Neutrophil (primary cell): ENCODE results near the gene MXRA7.
"Not testable (repeated sequence)": the region's sequence is repeated elsewhere in the genome, so short reads cannot be mapped to it uniquely, and the experiment has no call there.

Experiments used
- H3K27ac ChIP-seq: fragments of 200-600 bp; sonication (generic); 2 replicates; pipeline ENCODE4 v1.5.1; 2016; ENCODE audit warnings: mild to moderate bottlenecking, moderate library complexity
- H3K27me3 ChIP-seq: fragments of 200-600 bp; sonication (generic); 2 replicates; pipeline ENCODE4 v1.6.0; 2016; ENCODE audit warnings: mild to moderate bottlenecking
- H3K36me3 ChIP-seq: fragments of 200-600 bp; sonication (generic); 2 replicates; pipeline ENCODE4 v1.5.1; 2017
- H3K4me1 ChIP-seq, 2 experiments: fragments of 200-600 bp in 1 of 2; sonication (generic) in 1 of 2; 1 replicate in 1 of 2; 2 replicates in 1 of 2; pipeline versions ENCODE4 v1.5.1 to v1.6.1; 2013 to 2016; ENCODE audit warnings: low read depth in 1 of 2, low read length in 1 of 2, mild to moderate bottlenecking in 1 of 2, moderate library complexity in 1 of 2; ENCODE audit not compliant: control insufficient read depth in 1 of 2, insufficient read depth in 1 of 2
- H3K4me3 ChIP-seq, 2 experiments: fragments of 200-600 bp in 1 of 2; sonication (generic) in 1 of 2; 1 replicate in 1 of 2; 2 replicates in 1 of 2; pipeline ENCODE4 v1.5.1; 2013 to 2016; ENCODE audit warnings: low read depth in 1 of 2, low read length in 1 of 2, mild to moderate bottlenecking in 1 of 2, moderate library complexity in 1 of 2
- H3K9me3 ChIP-seq: fragments of 200-600 bp; sonication (generic); 2 replicates; pipeline ENCODE4 v1.5.1; 2016
- TF ChIP-seq, protein P1 (sequence below): fragments of 200-600 bp; sonication (generic); IDR thresholded peaks from 2 replicates; pipeline ENCODE4 v1.5.1; 2016; ENCODE audit warnings: antibody characterized with exemption

MXRA7 gene

DNA sequence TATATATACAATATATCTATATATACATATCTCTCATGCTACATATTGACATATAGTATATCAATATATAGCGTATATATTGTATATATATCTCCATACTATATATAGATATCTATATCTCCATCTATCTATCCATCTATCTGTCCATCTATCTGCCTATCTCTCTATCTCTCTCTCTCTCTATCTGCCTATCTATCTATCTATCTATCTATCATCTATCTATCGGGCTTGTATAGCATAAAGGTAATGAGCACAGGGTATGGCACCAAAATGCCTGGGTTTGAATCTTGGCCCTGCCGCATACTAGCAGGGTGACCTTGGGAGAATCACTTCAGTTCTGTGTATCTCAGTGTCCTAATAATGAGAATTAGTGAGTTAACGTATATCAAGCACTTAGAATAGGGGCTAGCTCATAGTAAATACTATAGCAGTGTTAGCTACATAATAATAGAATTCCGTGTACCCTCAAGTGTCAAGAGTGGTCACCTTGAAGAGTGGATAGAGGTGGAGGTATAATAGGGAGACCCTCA is 68.7 kb downstream of the MXRA7 start:
- Histone ChIP-seq H3K9me3 (no peaks in the 10 kb centered on the region), H3K27me3 (no peaks in the 10 kb centered on the region), H3K4me3 (no peak overlapping the region), H3K36me3 (no peaks in the 10 kb centered on the region), H3K4me1 (peaks cover 25 to 26% of the 10 kb centered on the region in 2 experiments), H3K27ac (no peak overlapping the region)
- TF ChIP-seq, protein P1, sequence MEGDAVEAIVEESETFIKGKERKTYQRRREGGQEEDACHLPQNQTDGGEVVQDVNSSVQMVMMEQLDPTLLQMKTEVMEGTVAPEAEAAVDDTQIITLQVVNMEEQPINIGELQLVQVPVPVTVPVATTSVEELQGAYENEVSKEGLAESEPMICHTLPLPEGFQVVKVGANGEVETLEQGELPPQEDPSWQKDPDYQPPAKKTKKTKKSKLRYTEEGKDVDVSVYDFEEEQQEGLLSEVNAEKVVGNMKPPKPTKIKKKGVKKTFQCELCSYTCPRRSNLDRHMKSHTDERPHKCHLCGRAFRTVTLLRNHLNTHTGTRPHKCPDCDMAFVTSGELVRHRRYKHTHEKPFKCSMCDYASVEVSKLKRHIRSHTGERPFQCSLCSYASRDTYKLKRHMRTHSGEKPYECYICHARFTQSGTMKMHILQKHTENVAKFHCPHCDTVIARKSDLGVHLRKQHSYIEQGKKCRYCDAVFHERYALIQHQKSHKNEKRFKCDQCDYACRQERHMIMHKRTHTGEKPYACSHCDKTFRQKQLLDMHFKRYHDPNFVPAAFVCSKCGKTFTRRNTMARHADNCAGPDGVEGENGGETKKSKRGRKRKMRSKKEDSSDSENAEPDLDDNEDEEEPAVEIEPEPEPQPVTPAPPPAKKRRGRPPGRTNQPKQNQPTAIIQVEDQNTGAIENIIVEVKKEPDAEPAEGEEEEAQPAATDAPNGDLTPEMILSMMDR = no peak

DNA sequence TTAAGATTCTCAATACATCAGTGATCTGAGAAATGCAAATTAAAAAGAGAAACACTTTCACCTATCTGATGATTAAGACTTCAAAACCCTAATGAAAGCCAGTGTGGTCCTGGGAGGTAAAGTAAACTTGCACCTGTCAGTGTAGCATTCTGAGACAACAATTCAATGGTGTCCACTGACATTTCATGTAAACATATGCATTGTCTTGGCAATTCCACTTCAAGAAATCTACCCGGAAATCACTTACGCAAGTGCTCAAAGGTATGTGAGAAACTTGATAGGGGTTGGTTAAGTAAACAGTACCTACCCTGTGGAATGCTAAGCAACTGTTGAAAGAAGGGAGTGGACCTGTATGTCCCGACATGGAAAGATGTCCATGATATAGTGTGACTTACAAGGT is 69.3 kb downstream of the MXRA7 start:
- Histone ChIP-seq H3K9me3 (no peaks in the 10 kb centered on the region), H3K27me3 (no peaks in the 10 kb centered on the region), H3K36me3 (no peaks in the 10 kb centered on the region), H3K4me1 (peaks cover 25 to 26% of the 10 kb centered on the region in 2 experiments), H3K4me3 (peak overlapping the region; percentile 19 to 36), H3K27ac (peak overlapping the region; percentile 65)
- TF ChIP-seq, protein P1 = no peak

DNA sequence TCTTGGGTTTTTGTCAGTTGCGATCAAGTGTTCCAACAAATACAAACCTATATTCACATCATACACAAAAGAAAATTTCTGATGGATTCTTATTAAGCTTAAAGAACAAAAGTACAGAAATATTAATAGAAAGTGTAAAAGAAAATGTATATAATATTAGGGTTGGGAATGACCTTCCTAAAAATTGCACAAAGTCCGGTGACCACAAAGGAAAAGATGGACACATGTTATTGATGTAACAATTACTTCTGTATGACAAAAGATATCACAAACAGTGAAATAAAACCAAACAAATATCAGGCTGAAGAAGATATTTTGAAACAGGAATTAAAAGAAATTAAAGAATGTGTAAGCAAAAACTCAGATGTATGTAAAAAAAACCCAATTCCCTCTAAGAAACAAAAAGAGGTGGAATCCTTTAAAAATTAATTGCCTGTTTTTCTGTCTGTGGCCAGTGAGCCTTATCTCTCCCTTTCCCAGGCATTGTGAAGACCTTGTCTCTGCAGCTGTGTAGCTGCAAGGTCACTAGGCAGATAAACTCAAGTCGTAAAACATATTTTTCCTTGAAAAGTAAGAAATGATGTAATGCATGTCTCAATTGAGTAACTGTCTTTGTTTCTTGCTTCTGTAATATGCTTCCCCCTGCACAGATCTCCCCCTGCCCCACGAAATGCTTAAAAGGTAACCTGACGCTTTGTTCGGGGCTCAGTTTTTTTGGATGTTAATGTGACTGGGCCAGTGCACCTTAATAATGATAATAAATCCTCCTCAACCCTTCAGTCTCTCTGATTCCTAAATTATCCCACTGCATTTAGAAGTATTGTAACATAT is 70.0 kb downstream of the MXRA7 start:
- H3K4me1 ChIP-seq = peaks cover 25 to 26% of the 10 kb centered on the region in 2 experiments
- H3K27me3 ChIP-seq = no peaks in the 10 kb centered on the region
- TF ChIP-seq, protein P1 = no peak
- H3K9me3 ChIP-seq = no peaks in the 10 kb centered on the region
- H3K27ac ChIP-seq = peak overlapping the region; percentile 65
- peak overlapping the region; percentile 19 to 36 for H3K4me3 ChIP-seq
- no peaks in the 10 kb centered on the region for H3K36me3 ChIP-seq

DNA sequence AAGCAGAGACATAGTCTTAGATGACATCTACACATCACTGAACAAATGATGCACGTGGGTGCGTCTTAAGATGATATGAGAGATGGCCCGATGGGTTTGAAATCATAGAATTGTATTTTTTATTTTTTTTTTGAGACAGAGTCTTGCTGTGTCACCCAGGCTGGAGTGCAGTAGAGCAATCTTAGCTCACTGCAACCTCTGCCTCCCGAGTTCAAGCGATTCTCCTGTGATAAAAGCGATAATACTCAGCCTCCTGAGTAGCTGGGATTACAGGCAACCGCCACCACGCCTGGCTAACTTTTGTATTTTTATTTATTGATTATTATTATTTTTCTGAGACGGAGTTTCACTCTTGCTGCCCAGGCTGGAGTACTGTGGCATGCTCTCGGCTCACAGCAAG is 72.5 kb downstream of the MXRA7 start:
- no peaks in the 10 kb centered on the region for H3K9me3 ChIP-seq
- no peaks in the 10 kb centered on the region for H3K36me3 ChIP-seq
- no peak overlapping the region for H3K27ac ChIP-seq
- TF ChIP-seq, protein P1 = no peak
- H3K4me3 ChIP-seq = no peak overlapping the region
- H3K27me3 ChIP-seq = no peaks in the 10 kb centered on the region
- H3K4me1 ChIP-seq = peaks cover 25 to 26% of the 10 kb centered on the region in 2 experiments

DNA sequence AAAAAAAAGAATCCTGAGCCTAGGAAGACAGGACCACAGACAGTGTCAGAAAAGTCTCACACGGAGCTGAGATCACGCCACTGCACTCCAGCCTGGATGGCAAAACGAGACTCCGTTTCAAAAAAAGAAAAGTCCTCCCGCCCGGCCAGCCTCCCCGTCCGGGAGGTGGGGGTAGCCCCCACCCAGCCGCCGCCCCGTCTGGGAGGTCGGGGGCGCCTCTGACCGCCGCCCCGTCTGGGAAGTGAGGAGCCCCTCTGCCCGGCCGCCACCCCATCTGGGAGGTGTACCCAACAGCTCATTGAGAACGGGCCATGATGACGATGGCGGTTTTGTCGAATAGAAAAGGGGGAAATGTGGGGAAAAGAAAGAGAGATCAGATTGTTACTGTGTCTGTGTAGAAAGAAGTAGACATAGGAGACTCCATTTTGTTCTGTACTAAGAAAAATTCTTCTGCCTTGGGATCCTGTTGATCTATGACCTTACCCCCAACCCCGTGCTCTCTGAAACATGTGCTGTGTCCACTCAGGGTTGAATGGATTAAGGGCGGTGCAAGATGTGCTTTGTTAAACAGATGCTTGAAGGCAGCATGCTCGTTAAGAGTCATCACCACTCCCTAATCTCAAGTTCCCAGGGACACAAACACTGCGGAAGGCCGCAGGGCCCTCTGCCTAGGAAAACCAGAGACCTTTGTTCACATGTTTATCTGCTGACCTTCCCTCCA is 74.1 kb downstream of the MXRA7 start:
- not testable (repeated sequence) for H3K9me3 ChIP-seq, H3K36me3 ChIP-seq, H3K4me3 ChIP-seq, H3K27ac ChIP-seq, H3K27me3 ChIP-seq
- peaks cover 18% of the 10 kb centered on the region in 2 experiments for H3K4me1 ChIP-seq
